Karpas-422 (cell line): ENCODE results near the gene SCPEP1. TPM values are rescaled to one million over a fixed set of nuclear protein-coding genes. Genes with fewer than 3 reads are reported as not detected.
A peak's percentile ranks its signal among the peaks of the same experiment; 100 is the strongest.

Experiments
- DNase-seq: peaks from one replicate; pipeline ENCODE4 v3.0.0-alpha.2; 2015
- H2AFZ ChIP-seq: fragments of 200-600 bp; sonication (generic); 2 replicates; pipeline ENCODE4 v1.6.1; 2014; ENCODE audit warnings: antibody characterized with exemption, low read length, mixed read lengths
- H3K27ac ChIP-seq: fragments of 200-600 bp; sonication (generic); 2 replicates; pipeline ENCODE4 v1.5.1; 2014; ENCODE audit warnings: mild to moderate bottlenecking, low read length, moderate library complexity
- H3K27me3 ChIP-seq: fragments of 200-600 bp; sonication (generic); 2 replicates; pipeline ENCODE4 v1.6.1; 2014; ENCODE audit warnings: low read length, mixed read lengths
- H3K36me3 ChIP-seq: fragments of 200-600 bp; sonication (generic); 2 replicates; pipeline ENCODE4 v1.6.1; 2014; ENCODE audit warnings: low read length, mixed read lengths; ENCODE audit not compliant: insufficient read depth
- H3K4me1 ChIP-seq: fragments of 200-600 bp; sonication (generic); 2 replicates; pipeline ENCODE4 v1.6.1; 2014; ENCODE audit warnings: mild to moderate bottlenecking, low read length, mixed read lengths
- H3K4me2 ChIP-seq: fragments of 200-600 bp; sonication (generic); 2 replicates; pipeline ENCODE4 v1.6.1; 2014; ENCODE audit warnings: low read length, low read depth, mild to moderate bottlenecking; ENCODE audit not compliant: poor library complexity, severe bottlenecking
- H3K4me3 ChIP-seq: fragments of 200-600 bp; sonication (generic); 2 replicates; pipeline ENCODE4 v1.5.1; 2014; ENCODE audit warnings: mild to moderate bottlenecking, antibody characterized with exemption, low read length, mixed read lengths
- H3K79me2 ChIP-seq: fragments of 200-600 bp; sonication (generic); 2 replicates; pipeline ENCODE4 v1.6.1; 2014; ENCODE audit warnings: mild to moderate bottlenecking, low read length, mixed read lengths
- H3K9ac ChIP-seq: fragments of 200-600 bp; sonication (generic); 2 replicates; pipeline ENCODE4 v1.6.0; 2014; ENCODE audit warnings: low read length
- H3K9me2 ChIP-seq: fragments of 200-600 bp; sonication (generic), shearing (Covaris generic); replicated peaks from 2 replicates; pipeline ENCODE4 v1.6.0; 2014; ENCODE audit warnings: mild to moderate bottlenecking, low read length, moderate library complexity; ENCODE audit not compliant: insufficient read depth
- H3K9me3 ChIP-seq: fragments of 300-700, 200-600 bp; sonication (generic); 2 replicates; pipeline ENCODE4 v1.6.1; 2014; ENCODE audit warnings: low read length, mixed read lengths
- H4K20me1 ChIP-seq: fragments of 200-600 bp; sonication (generic); 2 replicates; pipeline ENCODE4 v1.6.1; 2014; ENCODE audit warnings: mild to moderate bottlenecking, antibody characterized with exemption, low read length, low read depth; ENCODE audit not compliant: insufficient read depth
- total RNA-seq: library from RNA; depleted of rRNA; stranded (reverse); fragments of >200 nt; shearing (Covaris generic); gene quantifications from 2 replicates; pipeline ENCODE4 v1.2.3, GENCODE V29; 2014; ENCODE audit warnings: low replicate concordance; rRNA removed

The SCPEP1 gene
- 22.2 and 25.8 TPM in 2 replicates for total RNA-seq

- Histone ChIP-seq H3K9ac (peak within 1 kb of the TSS; percentile 75), H3K79me2 (no peaks in the 10 kb centered on the region), H3K9me3 (no peaks in the 10 kb centered on the region), H3K9me2 (no peaks in the 10 kb centered on the region), H3K36me3 (no peaks in the 10 kb centered on the region), H3K4me3 (peak within 1 kb of the TSS; percentile 81), H3K4me1 (peaks cover 21% of the 10 kb centered on the region), H3K27me3 (no peaks in the 10 kb centered on the region), H3K27ac (no peak within 1 kb of the TSS), H3K4me2 (peak within 1 kb of the TSS; percentile 87), H4K20me1 (no peaks in the 10 kb centered on the region), H2AFZ (peak within 1 kb of the TSS; percentile 88)
- peak; percentile 90 for DNase-seq
Measured at GRCh38 chr17:56977673-56978395, at the start of gene SCPEP1. Gene SCPEP1 (plus strand): TSS chr17:56978131. CDS start chr17:56978160, 29 bp downstream.

DNA sequence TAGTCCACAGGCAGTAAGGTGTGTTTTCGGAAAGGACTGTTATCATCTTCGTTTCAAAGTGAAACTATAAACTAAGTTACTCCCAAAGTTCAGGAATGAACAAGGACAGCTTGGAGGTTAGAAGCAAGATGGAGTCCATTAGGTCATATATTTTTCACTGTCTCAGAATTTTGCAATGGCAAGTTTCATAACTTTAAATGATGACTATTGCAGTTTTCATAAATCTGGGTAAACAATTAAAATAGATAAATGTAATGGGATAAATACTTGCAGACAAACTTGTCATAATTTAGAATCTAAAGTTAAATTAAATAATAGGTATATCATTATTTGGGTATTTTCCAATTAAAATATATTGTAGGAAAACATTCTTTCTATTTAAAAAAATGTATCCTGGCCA is 49.3 kb upstream of the SCPEP1 start:
- Histone ChIP-seq H3K27me3 (no peaks in the 10 kb centered on the region), H3K4me2 (no peak overlapping the region), H3K9ac (no peak overlapping the region), H3K9me2 (no peaks in the 10 kb centered on the region), H3K79me2 (no peaks in the 10 kb centered on the region), H2AFZ (no peak overlapping the region), H3K27ac (no peak overlapping the region), H3K4me1 (no peaks in the 10 kb centered on the region), H4K20me1 (no peaks in the 10 kb centered on the region), H3K4me3 (no peak overlapping the region), H3K9me3 (peaks cover 14% of the 10 kb centered on the region; the same call in 1 of the 2 replicates), H3K36me3 (no peaks in the 10 kb centered on the region)
- DNase-seq, result no peak

- Histone ChIP-seq H3K9me3 (peaks cover 14% of the 10 kb centered on the region; the same call in 1 of the 2 replicates), H4K20me1 (no peaks in the 10 kb centered on the region), H3K27me3 (no peaks in the 10 kb centered on the region), H3K79me2 (no peaks in the 10 kb centered on the region), H3K9me2 (no peaks in the 10 kb centered on the region), H3K9ac (no peak overlapping the region), H3K4me1 (no peaks in the 10 kb centered on the region), H3K27ac (no peak overlapping the region), H3K4me2 (no peak overlapping the region), H3K36me3 (0 out of 2 replicates have a peak, but pooled peaks cover 3% of the 10 kb centered on the region), H3K4me3 (no peak overlapping the region), H2AFZ (no peak overlapping the region)
- DNase-seq, result peak; percentile 49
Measured at GRCh38 chr17:56929362-56929969, 48.5 kb upstream of the SCPEP1 start.

DNA sequence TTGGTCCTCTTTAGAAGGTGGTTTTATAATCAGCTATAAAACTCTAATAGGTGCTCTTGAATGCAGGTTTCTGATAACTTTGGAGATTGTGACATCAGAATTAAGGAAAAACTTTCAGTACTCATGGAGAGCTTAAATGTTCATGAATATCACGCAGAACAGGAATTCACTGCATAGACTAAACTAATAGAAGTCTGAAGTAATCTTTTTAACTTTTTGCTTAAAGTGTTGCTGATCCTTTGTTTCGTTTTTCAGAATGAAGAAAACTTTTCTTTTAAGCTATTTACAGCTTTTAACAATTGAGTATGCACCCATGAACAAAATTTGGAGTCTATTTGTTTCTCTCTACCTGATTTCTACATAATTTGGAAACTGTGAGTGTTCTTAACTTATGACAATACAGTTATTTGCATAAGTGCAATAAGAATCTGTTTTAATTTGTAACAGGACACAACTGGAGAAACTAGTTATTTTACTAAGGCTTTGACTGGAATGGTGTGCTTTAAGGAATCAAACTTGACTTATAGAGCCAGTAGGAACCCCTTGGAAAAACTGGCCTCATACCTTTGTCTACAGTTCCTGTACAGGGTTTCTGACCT is 47.1 kb upstream of the SCPEP1 start:
- H3K9ac ChIP-seq, result no peak overlapping the region
- H3K36me3 ChIP-seq, result 0 out of 2 replicates have a peak, but pooled peaks cover 3% of the 10 kb centered on the region
- no peak overlapping the region for H3K4me3 ChIP-seq
- H3K79me2 ChIP-seq, result no peaks in the 10 kb centered on the region
- no peak overlapping the region for H2AFZ ChIP-seq
- DNase-seq, result no peak
- peaks cover 10% of the 10 kb centered on the region for H3K4me1 ChIP-seq
- H3K27me3 ChIP-seq, result no peaks in the 10 kb centered on the region
- H3K27ac ChIP-seq, result no peak overlapping the region
- no peaks in the 10 kb centered on the region for H4K20me1 ChIP-seq
- no peak overlapping the region for H3K4me2 ChIP-seq
- H3K9me3 ChIP-seq, result peaks cover 14% of the 10 kb centered on the region; the same call in 1 of the 2 replicates
- H3K9me2 ChIP-seq, result no peaks in the 10 kb centered on the region

DNA sequence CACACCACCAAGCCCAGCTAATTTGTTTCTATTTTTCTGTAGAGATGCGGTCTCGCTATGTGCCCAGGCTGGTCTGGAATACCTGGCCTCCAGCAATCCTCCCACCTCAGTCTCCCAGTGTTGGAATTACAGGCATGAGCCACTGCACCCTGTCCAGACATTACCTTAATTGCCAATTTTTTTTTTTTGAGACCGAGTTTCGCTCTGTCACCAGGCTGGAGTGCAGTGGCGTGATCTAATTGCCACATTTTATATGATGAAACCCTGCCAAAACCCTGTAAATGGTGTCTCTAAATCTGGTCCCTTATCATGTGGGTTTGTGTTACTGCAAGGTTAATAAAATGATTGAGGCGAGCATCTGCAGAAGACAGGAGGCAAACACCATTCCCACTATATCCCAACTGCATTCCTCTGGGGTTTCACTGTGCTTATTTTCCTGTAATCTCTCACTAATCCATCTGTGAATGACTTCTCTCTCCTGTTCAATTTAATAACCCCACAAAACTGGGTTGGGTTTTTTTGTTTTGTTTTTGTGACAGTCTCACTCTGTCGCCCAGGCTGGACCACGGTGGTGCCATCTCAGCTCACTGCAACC is 44.7 kb upstream of the SCPEP1 start:
- Histone ChIP-seq H3K4me1 (peaks cover 10% of the 10 kb centered on the region), H3K9ac (no peak overlapping the region), H2AFZ (no peak overlapping the region), H3K27me3 (no peaks in the 10 kb centered on the region), H3K36me3 (peaks cover 21% of the 10 kb centered on the region; the same call in 1 of the 2 replicates), H3K27ac (no peak overlapping the region), H3K9me2 (no peaks in the 10 kb centered on the region), H3K79me2 (no peaks in the 10 kb centered on the region), H3K9me3 (peaks cover 14% of the 10 kb centered on the region; the same call in 1 of the 2 replicates), H4K20me1 (no peaks in the 10 kb centered on the region), H3K4me2 (no peak overlapping the region), H3K4me3 (no peak overlapping the region)
- DNase-seq, result no peak

DNA sequence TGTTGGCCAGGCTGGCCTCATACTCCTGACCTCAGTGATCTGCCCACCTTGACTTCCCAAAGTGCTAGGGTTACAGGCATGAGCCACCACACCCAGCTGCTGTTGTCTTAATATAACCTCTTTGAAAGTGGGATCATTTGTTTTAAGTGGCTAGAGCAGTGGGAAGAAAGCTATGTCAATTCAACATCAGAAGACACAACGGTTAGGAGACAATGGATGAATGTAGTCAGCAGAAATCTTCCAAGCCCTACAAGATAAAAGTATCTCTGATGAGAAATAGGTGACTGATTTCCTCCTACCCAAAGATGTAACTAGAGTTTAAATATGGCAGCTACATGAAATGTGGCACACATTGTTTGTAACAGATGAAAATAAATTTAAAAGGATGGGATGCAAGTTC is 44.1 kb upstream of the SCPEP1 start:
- H3K79me2 ChIP-seq, result no peaks in the 10 kb centered on the region
- no peak overlapping the region for H3K4me2 ChIP-seq
- no peak overlapping the region for H3K4me3 ChIP-seq
- no peak for DNase-seq
- H3K4me1 ChIP-seq, result peaks cover 10% of the 10 kb centered on the region
- no peaks in the 10 kb centered on the region for H3K9me2 ChIP-seq
- H3K36me3 ChIP-seq, result peaks cover 26% of the 10 kb centered on the region; the same call in 1 of the 2 replicates
- no peak overlapping the region for H2AFZ ChIP-seq
- no peak overlapping the region for H3K9ac ChIP-seq
- H4K20me1 ChIP-seq, result no peaks in the 10 kb centered on the region
- no peaks in the 10 kb centered on the region for H3K27me3 ChIP-seq
- H3K27ac ChIP-seq, result no peak overlapping the region
- H3K9me3 ChIP-seq, result peaks cover 14% of the 10 kb centered on the region; the same call in 1 of the 2 replicates

- Histone ChIP-seq H3K27ac (no peak overlapping the region), H3K9ac (no peak overlapping the region), H3K4me1 (peaks cover 10% of the 10 kb centered on the region), H3K4me3 (no peak overlapping the region), H3K4me2 (no peak overlapping the region), H3K36me3 (peaks cover 30% of the 10 kb centered on the region; the same call in 1 of the 2 replicates), H3K79me2 (no peaks in the 10 kb centered on the region), H2AFZ (no peak overlapping the region), H3K9me2 (no peaks in the 10 kb centered on the region), H4K20me1 (no peaks in the 10 kb centered on the region), H3K9me3 (peaks cover 10% of the 10 kb centered on the region; the same call in 1 of the 2 replicates), H3K27me3 (no peaks in the 10 kb centered on the region)
- no peak for DNase-seq
Measured at GRCh38 chr17:56934280-56934679, 43.7 kb upstream of the SCPEP1 start.

DNA sequence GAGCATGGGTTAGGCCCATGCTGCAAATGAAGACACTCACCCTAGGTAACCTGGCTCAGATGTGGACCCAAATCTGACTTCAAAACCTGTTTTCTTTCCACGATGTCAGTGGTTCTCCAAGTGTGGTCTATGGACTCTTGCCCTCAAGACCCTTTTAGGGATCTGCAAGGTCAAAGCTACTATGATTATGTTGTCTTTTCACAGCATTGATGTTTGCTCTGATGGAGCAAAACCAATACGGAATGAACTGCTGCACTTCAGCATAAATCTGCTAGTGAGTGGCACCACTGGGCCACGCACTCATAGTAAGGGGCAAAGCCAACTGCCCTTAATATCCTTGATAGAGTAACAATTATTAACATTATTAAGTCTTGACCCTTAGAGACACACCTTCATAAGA is 42.5 kb upstream of the SCPEP1 start:
- no peaks in the 10 kb centered on the region for H3K79me2 ChIP-seq
- H3K27me3 ChIP-seq, result no peaks in the 10 kb centered on the region
- H3K27ac ChIP-seq, result no peak overlapping the region
- H3K4me2 ChIP-seq, result no peak overlapping the region
- H3K36me3 ChIP-seq, result peaks cover 32% of the 10 kb centered on the region; the same call in 1 of the 2 replicates
- no peaks in the 10 kb centered on the region for H4K20me1 ChIP-seq
- no peak overlapping the region for H3K9ac ChIP-seq
- no peak for DNase-seq
- peaks cover 13% of the 10 kb centered on the region for H3K4me1 ChIP-seq
- no peak overlapping the region for H3K4me3 ChIP-seq
- H2AFZ ChIP-seq, result no peak overlapping the region
- H3K9me3 ChIP-seq, result no peaks in the 10 kb centered on the region
- H3K9me2 ChIP-seq, result no peaks in the 10 kb centered on the region
